ENCODE data around the gene PPP2R5C. TPM values are rescaled to one million over a fixed set of nuclear protein-coding genes. Genes with fewer than 3 reads are reported as not detected.

Gene PPP2R5C
- total RNA-seq, 1 experiment from 2014 or later: 96.1 TPM

GRCh38 chr14:101845896-101846295 is 84.4 kb downstream of the PPP2R5C start:
- Histone ChIP-seq H3K9me3 (ENCODE audit: low read length) (no peaks in the 10 kb centered on the region), H3K4me1 (ENCODE audit: insufficient read depth, low read length) (no peaks in the 10 kb centered on the region), H3K27me3 (ENCODE audit: low read length) (no peaks in the 10 kb centered on the region), H3K9me2 (replicated peaks; ENCODE audit: low read length) (no peaks in the 10 kb centered on the region), H4K20me1 (ENCODE audit: low read length) (no peaks in the 10 kb centered on the region), H3K4me2 (ENCODE audit: low read length) (no peak overlapping the region), H2AFZ (ENCODE audit: low read length) (no peak overlapping the region), H3K4me3 (ENCODE audit: low read length) (no peak overlapping the region), H3K79me2 (ENCODE audit: low read length) (peaks cover 41% of the 10 kb centered on the region), H3K27ac (ENCODE audit: low read length) (no peak overlapping the region), H3K9ac (ENCODE audit: low read length) (no peak overlapping the region), H3K36me3 (ENCODE audit: low read depth, low read length) (0 out of 2 replicates have a peak, but pooled peaks cover 3% of the 10 kb centered on the region), H3F3A (ENCODE audit: low read length, unreplicated experiment) (no peaks in the 10 kb centered on the region)
- ChIA-PET CTCF (interaction anchor here (0.5 kb wide), 1 partner anchor 53 kb away, joined by 3 read pairs; no protein-coding TSS in a partner anchor), POLR2A (ENCODE audit: unreplicated experiment) (no interaction called here)
- intact Hi-C loops (cut with micrococcal nuclease): no loop called here
- TF ChIP-seq CTCF (conservative IDR thresholded peaks at IDR 0.05; ENCODE audit: low read depth, low read length): no peak
- TF ChIP-seq EZH2phosphoT487 (IDR thresholded peaks at IDR 0.05; ENCODE audit: borderline replicate concordance, low read length): no peak
- TF ChIP-seq EZH2 (IDR thresholded peaks at IDR 0.05; ENCODE audit: low read length, unreplicated experiment): no peak
- ATAC-seq (no peak), DNase-seq (no peak)
- BruUV-seq (replicated peaks): no TSS peak

- Histone ChIP-seq H3K79me2 (ENCODE audit: low read length) (peaks cover 66% of the 10 kb centered on the region), H3K9me2 (replicated peaks; ENCODE audit: low read length) (no peaks in the 10 kb centered on the region), H3K9me3 (ENCODE audit: low read length) (no peaks in the 10 kb centered on the region), H2AFZ (ENCODE audit: low read length) (no peak overlapping the region), H3K27me3 (ENCODE audit: low read length) (no peaks in the 10 kb centered on the region), H3K9ac (ENCODE audit: low read length) (no peak overlapping the region), H3K27ac (ENCODE audit: low read length) (no peak overlapping the region), H3K4me1 (ENCODE audit: insufficient read depth, low read length) (no peaks in the 10 kb centered on the region), H4K20me1 (ENCODE audit: low read length) (peaks cover 4% of the 10 kb centered on the region; the same call in 1 of the 2 replicates), H3F3A (ENCODE audit: low read length, unreplicated experiment) (no peaks in the 10 kb centered on the region), H3K4me2 (ENCODE audit: low read length) (no peak overlapping the region), H3K4me3 (ENCODE audit: low read length) (no peak overlapping the region), H3K36me3 (ENCODE audit: low read depth, low read length) (0 out of 2 replicates have a peak, but pooled peaks cover 3% of the 10 kb centered on the region)
- CTCF ChIA-PET: no interaction called here
- POLR2A ChIA-PET (ENCODE audit: unreplicated experiment): no interaction called here
- intact Hi-C loops (cut with micrococcal nuclease): no loop called here
- no peak for ATAC-seq
- no peak for DNase-seq
- BruUV-seq (replicated peaks): no TSS peak
- TF ChIP-seq EZH2phosphoT487 (IDR thresholded peaks at IDR 0.05; ENCODE audit: borderline replicate concordance, low read length) (no peak), CTCF (conservative IDR thresholded peaks at IDR 0.05; ENCODE audit: low read depth, low read length) (no peak)
These were observed 87.6 kb downstream of the PPP2R5C start for GRCh38 chr14:101849125-101849524.

- H3K9me2 ChIP-seq (replicated peaks; ENCODE audit: low read length): no peaks in the 10 kb centered on the region
- peaks cover 65% of the 10 kb centered on the region for H3K79me2 ChIP-seq (ENCODE audit: low read length)
- H3K4me3 ChIP-seq (ENCODE audit: low read length): no peak overlapping the region
- no peaks in the 10 kb centered on the region for H3K27me3 ChIP-seq (ENCODE audit: low read length)
- no peak overlapping the region for H3K9ac ChIP-seq (ENCODE audit: low read length)
- H3F3A ChIP-seq (ENCODE audit: low read length, unreplicated experiment): no peaks in the 10 kb centered on the region
- TF ChIP-seq EZH2 (IDR thresholded peaks at IDR 0.05; ENCODE audit: low read length, unreplicated experiment): no peak
- TF ChIP-seq EZH2phosphoT487 (IDR thresholded peaks at IDR 0.05; ENCODE audit: borderline replicate concordance, low read length): no peak
- no peak for TF ChIP-seq CTCF (conservative IDR thresholded peaks at IDR 0.05; ENCODE audit: low read depth, low read length)
- ChIA-PET CTCF (no interaction called here), POLR2A (ENCODE audit: unreplicated experiment) (no interaction called here)
- no peak for ATAC-seq
- BruUV-seq (replicated peaks): no TSS peak
- no peak overlapping the region for H3K27ac ChIP-seq (ENCODE audit: low read length)
- peaks cover 4% of the 10 kb centered on the region; the same call in 1 of the 2 replicates for H4K20me1 ChIP-seq (ENCODE audit: low read length)
- H3K9me3 ChIP-seq (ENCODE audit: low read length): no peaks in the 10 kb centered on the region
- H3K4me2 ChIP-seq (ENCODE audit: low read length): no peak overlapping the region
- intact Hi-C loops (cut with micrococcal nuclease): no loop called here
- H3K4me1 ChIP-seq (ENCODE audit: insufficient read depth, low read length): no peaks in the 10 kb centered on the region
- DNase-seq: no peak
- no peaks in the 10 kb centered on the region for H3K36me3 ChIP-seq (ENCODE audit: low read depth, low read length)
- no peak overlapping the region for H2AFZ ChIP-seq (ENCODE audit: low read length)
These were observed 88.1 kb downstream of the PPP2R5C start for GRCh38 chr14:101849640-101850039.
